Peyer's patch (tissue), 4 donors: ENCODE results near the gene CXCL3.

Experiments
- CTCF ChIP-seq, 6 experiments: fragments of 450-650 bp in 4 of 6; fragments of 200-600 bp in 2 of 6; sonication (generic) in 1 of 6; IDR thresholded peaks; one replicate each; pipeline ENCODE4 v1.5.1; 2017 to 2019; ENCODE audit warnings: antibody characterized with exemption in 6 of 6, mild to moderate bottlenecking in 3 of 6, moderate library complexity in 1 of 6
- POLR2A ChIP-seq, 2 donors: fragments of 450-650 bp; IDR thresholded peaks; one replicate each; pipeline ENCODE4 v1.5.1; 2017; ENCODE audit warnings: antibody characterized with exemption in 2 of 2, mild to moderate bottlenecking in 2 of 2, moderate library complexity in 2 of 2

GRCh38 chr4:74056114-74056857 is 17.8 kb upstream of the CXCL3 start:
- no peak for TF ChIP-seq POLR2A (IDR thresholded peaks at IDR 0.05)
- TF ChIP-seq CTCF (IDR thresholded peaks at IDR 0.05), result no peak
